ENCODE data around the gene MEIOB. TPM values are rescaled to one million over a fixed set of nuclear protein-coding genes. Genes with fewer than 3 reads are reported as not detected.
"Not testable (repeated sequence)": the region's sequence is repeated elsewhere in the genome, so short reads cannot be mapped to it uniquely, and the experiment has no call there.

The MEIOB gene
- total RNA-seq, 2 donors from 2014 or later, result not detected

DNA sequence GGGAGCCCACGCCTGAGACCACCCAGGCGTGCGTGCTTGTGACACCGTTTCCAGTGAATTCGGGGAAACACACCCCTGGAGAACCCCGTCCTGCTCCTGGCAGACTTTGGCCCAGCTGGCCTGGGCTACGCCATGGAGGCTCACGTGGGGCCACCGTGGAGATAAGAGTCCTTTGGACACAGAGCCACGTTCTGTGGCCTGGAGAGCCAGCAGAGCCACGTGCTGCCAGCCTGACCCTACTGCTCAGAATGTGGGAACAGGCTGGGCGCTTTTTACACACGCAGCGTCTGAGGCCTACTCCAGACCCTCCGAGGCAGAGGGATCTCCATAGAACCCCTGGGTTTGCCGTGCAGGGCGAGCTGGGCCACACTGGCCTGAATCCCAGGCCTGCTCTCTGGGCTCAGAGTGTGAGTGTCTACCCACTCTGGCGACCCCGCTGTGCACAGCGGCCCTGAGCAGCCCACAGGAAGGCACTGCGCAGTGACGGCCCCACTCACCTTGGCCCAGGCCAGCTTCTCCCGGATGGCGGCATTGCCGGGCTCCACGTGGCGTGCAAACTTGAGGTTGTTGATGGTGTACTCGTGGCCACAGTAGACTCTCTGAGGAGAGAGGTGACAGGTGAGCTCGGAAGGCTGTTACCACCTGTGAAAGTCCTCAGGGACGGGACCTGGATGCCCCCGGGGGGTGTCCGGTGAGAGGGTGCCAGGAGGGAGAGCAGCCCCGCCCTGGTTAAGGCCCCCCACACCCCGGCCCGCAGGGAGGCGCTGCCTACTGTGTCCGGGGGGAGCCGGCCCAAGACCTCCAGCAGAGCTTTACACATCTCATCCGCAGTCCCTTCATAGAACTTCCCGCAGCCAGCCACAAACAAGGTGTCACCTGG lies 55.3 kb downstream of the MEIOB start:
- DNase-seq (no peak), ATAC-seq (no peak)
- Mint-ChIP-seq H3K27ac (no peak overlapping the region), H3K27me3 (no peaks in the 10 kb centered on the region), H3K36me3 (ENCODE audit: low read depth) (peaks cover 4% of the 10 kb centered on the region), H3K4me3 (no peak overlapping the region), H3K4me1 (peaks cover 13% of the 10 kb centered on the region)
- H3K9me3 ChIP-seq (ENCODE audit: control insufficient read depth, low read length, poor library complexity, severe bottlenecking), result no peaks in the 10 kb centered on the region

DNA sequence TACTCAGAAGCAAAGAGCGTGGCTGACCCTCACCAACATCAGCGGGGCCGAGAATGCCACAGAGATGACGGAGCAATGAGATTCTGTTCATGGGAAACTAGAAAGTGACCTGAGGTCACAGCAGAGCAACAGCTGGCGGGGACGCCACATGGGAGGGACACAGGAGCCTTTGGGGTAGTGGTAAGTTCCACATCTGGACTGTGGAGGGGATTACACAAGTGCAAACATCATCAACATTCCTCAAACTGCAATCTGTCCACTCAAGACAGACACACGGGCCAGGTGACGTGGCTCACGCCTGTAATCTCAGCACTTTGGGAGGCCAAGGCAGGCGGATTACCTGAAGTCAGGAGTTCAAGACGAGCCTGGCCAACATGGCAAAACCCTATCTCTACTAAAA lies 56.5 kb downstream of the MEIOB start:
- Mint-ChIP-seq H3K4me3 (no peak overlapping the region), H3K4me1 (peaks cover 13% of the 10 kb centered on the region), H3K36me3 (ENCODE audit: low read depth) (peaks cover 4% of the 10 kb centered on the region), H3K27me3 (no peaks in the 10 kb centered on the region), H3K27ac (no peak overlapping the region)
- no peaks in the 10 kb centered on the region for H3K9me3 ChIP-seq (ENCODE audit: control insufficient read depth, low read length, poor library complexity, severe bottlenecking)
- DNase-seq (no peak), ATAC-seq (no peak)

DNA sequence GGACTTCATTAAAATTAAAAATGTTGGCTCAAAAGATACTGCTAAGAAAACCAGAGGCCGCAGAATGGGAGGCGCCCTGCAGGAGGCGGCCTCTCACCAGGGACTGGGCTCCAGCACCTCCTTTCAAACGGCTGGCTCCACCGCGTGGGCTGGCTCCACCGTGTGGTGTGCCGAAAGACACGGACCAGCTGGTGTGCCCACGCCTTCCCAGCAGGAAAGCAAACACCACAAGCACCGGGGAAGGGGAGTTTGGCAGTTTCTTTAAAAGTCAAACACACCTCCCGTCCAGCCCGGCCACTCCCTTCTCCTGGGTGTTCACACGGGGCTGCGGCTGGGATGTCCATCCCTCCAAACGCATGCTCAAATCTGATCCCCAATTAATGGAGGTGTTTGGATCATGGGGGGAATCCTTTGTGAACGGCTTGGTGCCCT lies 59.2 kb downstream of the MEIOB start:
- H3K27me3 Mint-ChIP-seq, result no peaks in the 10 kb centered on the region
- peaks cover 12% of the 10 kb centered on the region for H3K4me1 Mint-ChIP-seq
- H3K9me3 ChIP-seq (ENCODE audit: control insufficient read depth, low read length, poor library complexity, severe bottlenecking), result no peaks in the 10 kb centered on the region
- H3K4me3 Mint-ChIP-seq, result no peak overlapping the region
- DNase-seq (no peak), ATAC-seq (peak; percentile 82)
- peak overlapping the region; percentile 65 for H3K27ac Mint-ChIP-seq
- peaks cover 4% of the 10 kb centered on the region for H3K36me3 Mint-ChIP-seq (ENCODE audit: low read depth)

DNA sequence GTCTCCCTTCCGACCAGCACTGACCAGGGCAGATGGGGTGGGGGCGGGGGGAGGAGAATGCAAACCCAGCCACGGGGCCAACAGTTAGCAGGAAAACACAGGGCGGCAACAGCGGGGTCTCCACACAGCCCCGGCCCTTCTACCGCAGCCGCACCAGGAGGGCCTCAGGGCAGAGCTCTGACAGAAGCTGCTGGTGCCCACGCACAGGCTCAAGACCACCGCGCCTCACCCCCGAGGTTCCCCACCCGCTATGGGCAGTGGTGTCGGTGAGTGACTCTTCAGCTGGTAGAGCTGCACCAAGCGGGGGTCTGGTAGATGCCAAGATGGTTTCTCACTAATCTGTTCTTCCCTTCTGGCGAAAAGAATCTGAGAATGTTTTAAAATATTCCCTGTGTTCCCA lies 61.4 kb downstream of the MEIOB start:
- peaks cover 12% of the 10 kb centered on the region for H3K4me1 Mint-ChIP-seq
- no peaks in the 10 kb centered on the region for H3K9me3 ChIP-seq (ENCODE audit: control insufficient read depth, low read length, poor library complexity, severe bottlenecking)
- ATAC-seq (no peak), DNase-seq (no peak)
- H3K27me3 Mint-ChIP-seq, result no peaks in the 10 kb centered on the region
- H3K36me3 Mint-ChIP-seq (ENCODE audit: low read depth), result peaks cover 5% of the 10 kb centered on the region
- no peak overlapping the region for H3K4me3 Mint-ChIP-seq
- H3K27ac Mint-ChIP-seq, result peak overlapping the region; percentile 3

DNA sequence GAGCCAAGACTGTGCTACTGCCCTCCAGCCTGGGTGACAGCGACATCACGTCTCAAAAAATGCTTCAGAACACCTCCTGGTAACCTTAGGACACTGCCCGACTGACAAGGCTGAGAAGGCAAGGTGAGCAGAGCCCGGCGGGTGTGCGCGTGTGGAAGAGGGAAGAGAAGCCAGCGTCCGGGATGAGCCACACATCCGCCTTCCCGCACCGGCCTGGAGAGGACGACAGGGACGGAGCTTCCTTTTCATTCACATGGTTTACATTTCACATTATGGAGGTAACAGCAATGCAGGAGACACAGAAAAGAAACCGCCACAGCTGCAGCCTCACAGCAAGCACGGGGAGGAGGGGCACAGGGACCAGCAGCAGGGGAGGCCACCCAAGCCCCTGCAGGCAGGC lies 61.9 kb downstream of the MEIOB start:
- no peak overlapping the region for H3K4me3 Mint-ChIP-seq
- H3K4me1 Mint-ChIP-seq, result peaks cover 9% of the 10 kb centered on the region
- DNase-seq, result no peak
- H3K27me3 Mint-ChIP-seq, result no peaks in the 10 kb centered on the region
- no peaks in the 10 kb centered on the region for H3K9me3 ChIP-seq (ENCODE audit: control insufficient read depth, low read length, poor library complexity, severe bottlenecking)
- peaks cover 6% of the 10 kb centered on the region for H3K36me3 Mint-ChIP-seq (ENCODE audit: low read depth)
- peak overlapping the region; percentile 3 for H3K27ac Mint-ChIP-seq
- no peak for ATAC-seq

DNA sequence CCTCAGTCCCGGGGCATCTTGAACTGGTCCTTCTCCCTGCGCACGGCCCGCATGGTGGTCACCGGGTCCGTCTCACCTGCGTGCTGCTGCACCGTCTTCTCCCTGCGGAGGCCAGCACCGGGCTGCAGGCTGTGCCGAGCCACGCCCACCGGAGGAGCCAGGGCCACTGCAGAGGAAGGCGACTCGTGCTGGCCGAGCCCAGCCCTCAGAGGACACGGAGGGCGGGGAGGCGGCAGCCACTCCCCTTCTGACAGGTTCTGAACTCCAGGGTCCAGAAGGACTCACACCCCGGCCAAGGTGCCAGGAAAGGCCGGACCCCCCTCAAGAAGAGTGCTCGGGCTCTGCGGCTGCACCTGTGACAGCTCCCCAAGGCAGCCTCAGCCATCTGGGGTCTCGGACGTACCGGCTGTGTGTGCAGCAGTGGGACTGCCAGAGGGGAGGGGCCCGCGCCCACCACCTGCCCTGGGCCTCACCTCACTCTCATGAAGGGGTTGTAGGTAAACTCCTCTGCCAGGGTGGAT lies 62.6 kb downstream of the MEIOB start:
- H3K9me3 ChIP-seq (ENCODE audit: control insufficient read depth, low read length, poor library complexity, severe bottlenecking), result no peaks in the 10 kb centered on the region
- Mint-ChIP-seq H3K4me3 (no peak overlapping the region), H3K36me3 (ENCODE audit: low read depth) (peaks cover 6% of the 10 kb centered on the region), H3K4me1 (peaks cover 6% of the 10 kb centered on the region), H3K27ac (no peak overlapping the region), H3K27me3 (no peaks in the 10 kb centered on the region)
- DNase-seq (no peak), ATAC-seq (no peak)

DNA sequence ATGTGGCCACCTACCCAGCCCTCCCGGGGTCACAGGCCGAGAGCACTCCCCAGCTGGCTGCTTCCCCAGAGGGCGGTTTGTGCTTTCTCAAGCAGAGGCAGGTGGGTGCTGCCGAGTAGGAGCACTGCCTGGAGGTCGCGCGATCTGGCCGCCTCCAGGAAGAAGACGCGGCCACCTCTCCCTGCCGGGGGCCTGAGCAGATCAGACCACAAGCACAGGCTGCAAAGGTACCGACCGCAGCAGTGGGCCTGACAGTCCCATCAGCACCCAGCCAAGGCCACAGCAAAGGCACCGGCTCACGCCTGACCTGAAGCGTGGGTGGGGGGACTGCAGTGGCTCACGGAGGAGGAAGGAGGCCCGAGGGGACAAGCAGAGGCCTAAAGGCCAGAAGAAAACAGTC lies 63.3 kb downstream of the MEIOB start:
- no peaks in the 10 kb centered on the region for H3K27me3 Mint-ChIP-seq

DNA sequence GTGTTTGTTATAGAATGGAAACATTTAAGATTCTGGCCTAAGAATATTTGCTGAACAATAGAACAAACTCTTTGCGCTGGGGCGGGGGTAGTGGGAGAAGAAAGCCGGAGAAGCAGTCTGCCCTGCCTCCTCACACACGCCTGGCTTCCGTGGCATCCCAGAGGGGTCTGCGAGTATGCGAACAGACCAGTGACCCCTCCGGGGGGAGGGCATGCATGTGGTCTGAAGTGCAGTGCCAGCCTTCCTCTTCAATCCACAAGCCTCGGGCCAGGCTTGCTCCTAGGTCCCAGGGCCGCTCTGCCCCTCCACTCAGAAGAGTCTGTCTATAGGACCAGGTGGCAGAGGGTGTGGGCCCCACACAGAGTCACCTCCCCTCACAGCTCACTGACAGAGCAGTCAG lies 64.3 kb downstream of the MEIOB start:
- no peaks in the 10 kb centered on the region for H3K27me3 Mint-ChIP-seq

More for the DNA sequence above, 63.3 kb downstream of the MEIOB start:
- no peak for ATAC-seq
- H3K9me3 ChIP-seq (ENCODE audit: control insufficient read depth, low read length, poor library complexity, severe bottlenecking), result no peaks in the 10 kb centered on the region
- H3K4me1 Mint-ChIP-seq, result peaks cover 8% of the 10 kb centered on the region
- H3K4me3 Mint-ChIP-seq, result no peak overlapping the region
- no peak for DNase-seq
- H3K36me3 Mint-ChIP-seq (ENCODE audit: low read depth), result peaks cover 6% of the 10 kb centered on the region
- H3K27ac Mint-ChIP-seq, result no peak overlapping the region

DNA sequence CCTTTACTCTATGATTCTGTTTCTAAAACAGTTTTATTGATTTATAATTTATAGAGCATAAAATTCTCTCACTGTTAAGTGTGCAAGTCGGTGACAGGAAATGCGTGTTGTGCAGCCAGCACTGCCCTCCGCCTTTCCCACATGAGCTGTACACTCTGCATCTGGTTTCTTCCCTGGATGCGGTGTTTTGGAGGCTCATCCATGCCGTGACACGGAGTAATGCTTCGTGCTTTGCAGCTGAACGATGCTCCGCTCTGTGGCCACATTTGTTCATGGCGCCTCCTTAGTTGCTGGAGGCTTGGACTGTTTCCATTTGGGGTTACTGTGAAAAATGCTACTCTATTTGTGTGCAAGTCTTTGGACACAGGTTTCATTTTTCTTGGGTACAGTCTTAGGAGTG lies 71.3 kb downstream of the MEIOB start:
- H3K27ac Mint-ChIP-seq, result no peak overlapping the region
- DNase-seq, result no peak
- H3K36me3 Mint-ChIP-seq (ENCODE audit: low read depth), result peaks cover 2% of the 10 kb centered on the region
- peaks cover 2% of the 10 kb centered on the region for H3K4me1 Mint-ChIP-seq
- no peak overlapping the region for H3K4me3 Mint-ChIP-seq
- no peaks in the 10 kb centered on the region for H3K27me3 Mint-ChIP-seq
- H3K9me3 ChIP-seq (ENCODE audit: control insufficient read depth, low read length, poor library complexity, severe bottlenecking), result no peaks in the 10 kb centered on the region
- ATAC-seq, result no peak

More for the DNA sequence above, 64.3 kb downstream of the MEIOB start:
- Mint-ChIP-seq H3K4me3 (no peak overlapping the region), H3K36me3 (ENCODE audit: low read depth) (peaks cover 2% of the 10 kb centered on the region), H3K4me1 (peaks cover 4% of the 10 kb centered on the region), H3K27ac (no peak overlapping the region)
- DNase-seq, result no peak
- ATAC-seq, result no peak
- H3K9me3 ChIP-seq (ENCODE audit: control insufficient read depth, low read length, poor library complexity, severe bottlenecking), result no peaks in the 10 kb centered on the region

DNA sequence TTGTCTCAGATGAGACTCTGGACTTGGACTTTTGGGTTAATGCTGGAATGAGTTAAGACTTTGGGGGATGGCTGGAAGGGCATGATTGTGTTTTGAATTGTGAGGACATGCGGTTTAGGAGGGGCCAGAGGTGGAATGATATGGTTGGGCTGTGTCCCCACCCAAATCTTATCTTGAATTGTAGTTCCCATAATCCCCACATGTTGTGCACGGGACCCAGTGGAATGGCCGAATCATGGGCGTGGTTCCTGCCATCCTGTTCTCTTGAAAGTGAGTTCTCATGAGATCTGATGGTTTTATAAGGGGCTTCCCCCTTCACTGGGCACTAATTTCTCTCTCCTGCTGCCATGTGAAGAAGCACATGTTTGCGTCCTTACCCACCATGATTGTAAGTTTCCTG lies 72.7 kb downstream of the MEIOB start:
- not testable (repeated sequence) for ATAC-seq

DNA sequence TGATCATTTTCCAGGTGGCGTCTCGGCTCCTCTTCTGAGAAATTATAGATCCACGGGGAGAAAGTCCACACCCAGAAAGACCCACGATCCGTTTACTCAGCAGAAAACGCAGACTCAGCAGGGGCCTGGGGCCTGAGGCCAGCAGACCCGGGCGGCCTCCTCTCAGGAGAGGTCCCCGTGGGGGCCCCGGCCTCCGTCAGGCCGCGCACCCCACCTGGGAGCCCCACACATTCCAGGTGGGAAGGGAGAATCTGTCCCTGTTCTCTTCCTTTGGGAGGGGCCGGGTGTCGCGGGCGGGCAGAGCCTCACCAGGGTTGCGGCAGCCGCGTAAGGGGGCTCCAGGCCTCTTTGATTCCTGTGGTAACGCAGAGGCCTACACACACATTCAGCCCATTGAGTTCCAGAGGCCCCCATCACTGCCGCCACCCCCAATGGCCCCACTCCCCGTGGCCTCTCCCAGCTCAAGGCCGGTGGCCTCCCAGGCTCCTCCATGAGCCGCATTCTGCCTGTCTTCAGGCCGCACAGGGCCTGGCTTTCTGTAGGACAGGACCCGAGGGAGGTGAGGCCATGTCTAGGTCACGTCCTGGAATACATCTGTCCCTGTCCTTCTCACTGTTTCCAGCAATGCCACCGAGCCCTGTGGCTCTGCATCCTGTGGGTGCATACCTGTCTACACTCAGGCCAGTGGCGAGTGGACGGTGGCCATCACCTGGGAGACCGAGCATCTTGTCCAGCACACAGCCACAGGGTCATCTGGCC lies 76.9 kb downstream of the MEIOB start:
- H3K27me3 Mint-ChIP-seq, result no peaks in the 10 kb centered on the region
- H3K4me3 Mint-ChIP-seq, result no peak overlapping the region
- no peaks in the 10 kb centered on the region for H3K9me3 ChIP-seq (ENCODE audit: control insufficient read depth, low read length, poor library complexity, severe bottlenecking)
- DNase-seq (no peak), ATAC-seq (no peak)
- no peaks in the 10 kb centered on the region for H3K36me3 Mint-ChIP-seq (ENCODE audit: low read depth)
- H3K27ac Mint-ChIP-seq, result no peak overlapping the region
- no peaks in the 10 kb centered on the region for H3K4me1 Mint-ChIP-seq

More for the DNA sequence above, 72.7 kb downstream of the MEIOB start:
- not testable (repeated sequence) for H3K4me3 Mint-ChIP-seq; H3K36me3 Mint-ChIP-seq (ENCODE audit: low read depth); H3K9me3 ChIP-seq (ENCODE audit: control insufficient read depth, low read length, poor library complexity, severe bottlenecking); DNase-seq; H3K4me1 Mint-ChIP-seq; H3K27me3 Mint-ChIP-seq; H3K27ac Mint-ChIP-seq

DNA sequence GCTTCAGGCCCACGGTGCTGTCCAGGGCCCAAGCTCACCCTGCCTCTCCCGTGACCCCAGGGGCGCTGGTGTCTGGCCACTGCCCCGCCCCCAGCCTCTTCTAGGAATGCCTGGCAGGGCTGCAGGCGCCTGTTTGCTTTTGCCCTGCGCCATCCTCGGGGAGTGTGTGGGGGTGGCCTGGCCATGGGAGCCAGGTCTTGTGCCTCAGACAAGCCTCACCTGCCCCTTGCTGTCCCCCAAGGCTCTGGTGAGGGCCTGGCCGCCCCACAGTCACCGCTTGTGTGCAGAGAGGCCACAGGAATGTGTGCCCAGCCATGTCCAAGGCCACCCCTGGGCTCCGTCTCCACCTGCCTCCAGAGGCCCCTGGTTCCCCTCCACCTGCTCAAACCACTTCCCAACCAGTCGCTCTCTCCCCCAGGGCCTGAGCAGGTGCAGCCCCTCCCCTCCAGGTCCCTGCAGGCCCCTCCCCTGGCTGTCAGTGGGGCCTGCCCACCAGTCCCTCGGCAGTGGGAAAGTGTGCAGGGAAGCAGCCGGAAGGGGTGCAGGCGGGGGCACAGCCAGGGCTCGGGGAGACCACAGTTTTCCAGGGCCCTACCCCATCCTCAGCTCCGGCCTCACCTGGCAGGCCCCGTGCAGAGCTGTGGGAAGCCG lies 77.6 kb downstream of the MEIOB start:
- H3K27ac Mint-ChIP-seq, result no peak overlapping the region
- H3K36me3 Mint-ChIP-seq (ENCODE audit: low read depth), result no peaks in the 10 kb centered on the region
- H3K4me3 Mint-ChIP-seq, result no peak overlapping the region
- H3K9me3 ChIP-seq (ENCODE audit: control insufficient read depth, low read length, poor library complexity, severe bottlenecking), result no peaks in the 10 kb centered on the region
- no peaks in the 10 kb centered on the region for H3K27me3 Mint-ChIP-seq
- ATAC-seq, result no peak
- no peaks in the 10 kb centered on the region for H3K4me1 Mint-ChIP-seq
- no peak for DNase-seq

DNA sequence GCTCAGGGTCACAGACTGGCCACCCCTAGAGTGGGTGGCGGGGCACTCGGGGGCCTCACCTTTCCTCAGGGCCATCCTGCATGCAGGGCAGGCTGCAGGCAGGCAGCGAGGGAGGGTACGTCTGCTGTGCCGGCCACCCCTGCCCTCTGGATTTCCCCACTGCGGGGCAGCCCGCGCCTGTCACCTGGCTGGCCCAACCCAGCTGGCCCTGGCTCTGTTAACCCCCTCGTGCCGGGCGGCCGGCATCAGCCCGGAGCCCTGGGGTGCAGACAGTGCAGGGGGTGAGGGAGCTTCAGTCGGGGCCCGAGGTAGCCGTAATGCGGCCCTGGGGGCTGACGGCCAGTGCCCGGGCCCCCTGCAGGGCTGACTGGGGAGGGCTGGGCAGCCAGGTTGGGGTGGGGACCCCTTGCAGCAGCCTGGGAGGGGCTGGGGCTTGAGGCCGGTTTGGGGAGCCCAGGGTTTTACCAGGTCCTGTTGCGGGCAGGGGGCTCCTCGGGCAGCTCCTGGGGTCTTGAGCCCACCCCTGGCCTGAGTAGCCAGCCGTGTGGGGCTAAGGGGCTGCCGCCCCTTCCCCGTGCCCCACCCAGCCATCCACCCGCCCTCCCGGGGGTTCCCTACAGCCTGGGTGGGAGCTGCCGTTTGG lies 78.3 kb downstream of the MEIOB start, which contains the start of gene IGFALS:
TSS of gene IGFALS (minus strand) at position 128 of the 643 bp plus-strand sequence. CDS start at position 75, 53 bp downstream.
- no peak within 1 kb of the TSS for H3K27ac Mint-ChIP-seq
- peaks cover 2% of the 10 kb centered on the region for H3K4me1 Mint-ChIP-seq
- H3K27me3 Mint-ChIP-seq, result no peaks in the 10 kb centered on the region
- DNase-seq (no peak), ATAC-seq (no peak)
- no peaks in the 10 kb centered on the region for H3K9me3 ChIP-seq (ENCODE audit: control insufficient read depth, low read length, poor library complexity, severe bottlenecking)
- H3K4me3 Mint-ChIP-seq, result no peak within 1 kb of the TSS
- H3K36me3 Mint-ChIP-seq (ENCODE audit: low read depth), result peaks cover 2% of the 10 kb centered on the region

All from T-helper 17 cell (primary cell).